H9 (cell line): Measurements from ENCODE around the gene ZFYVE27. TPM values are rescaled to one million over a fixed set of nuclear protein-coding genes. Genes with fewer than 3 reads are reported as not detected.

Experiments
- DNase-seq: peaks from one replicate; pipeline ENCODE4 v3.0.0-alpha.2; 2017
- H2AFZ ChIP-seq: one replicate; pipeline ENCODE4 v1.6.1; 2013; ENCODE audit warnings: mild to moderate bottlenecking, low read length, control low read depth, moderate library complexity
- H2AK5ac ChIP-seq: 2 replicates; pipeline ENCODE4 v1.6.1; 2013; ENCODE audit warnings: low read length, control low read depth, mixed read lengths; ENCODE audit not compliant: insufficient read length
- H2BK120ac ChIP-seq: one replicate; pipeline ENCODE4 v1.6.1; 2013; ENCODE audit warnings: low read depth, mild to moderate bottlenecking, low read length, control low read depth, inconsistent platforms; ENCODE audit not compliant: poor library complexity, severe bottlenecking
- H2BK12ac ChIP-seq: 2 replicates; pipeline ENCODE4 v1.6.1; 2013; ENCODE audit warnings: low read length, control low read depth, mixed read lengths, low read depth; ENCODE audit not compliant: insufficient read length
- H2BK15ac ChIP-seq: 2 replicates; pipeline ENCODE4 v1.6.1; 2013; ENCODE audit warnings: low read depth, low read length, control low read depth
- H2BK20ac ChIP-seq: one replicate; pipeline ENCODE4 v1.6.1; 2013; ENCODE audit warnings: low read depth, mild to moderate bottlenecking, low read length, control low read depth, inconsistent platforms; ENCODE audit not compliant: poor library complexity, severe bottlenecking
- H2BK5ac ChIP-seq: 2 replicates; pipeline ENCODE4 v1.6.1; 2013; ENCODE audit warnings: low read length, control low read depth, mixed read lengths; ENCODE audit not compliant: insufficient read length
- H3K14ac ChIP-seq: 2 replicates; pipeline ENCODE4 v1.6.1; 2013; ENCODE audit warnings: low read length, control low read depth; ENCODE audit not compliant: insufficient read depth
- H3K18ac ChIP-seq: 2 replicates; pipeline ENCODE4 v1.6.1; 2013; ENCODE audit warnings: low read depth, mild to moderate bottlenecking, mixed read lengths, low read length, control low read depth; ENCODE audit not compliant: insufficient read length
- H3K23ac ChIP-seq: 2 replicates; pipeline ENCODE4 v1.6.1; 2013; ENCODE audit warnings: low read length, control low read depth, mixed read lengths, low read depth; ENCODE audit not compliant: insufficient read length
- H3K23me2 ChIP-seq: 2 replicates; pipeline ENCODE4 v1.6.1; 2013; ENCODE audit warnings: low read depth, mild to moderate bottlenecking, mixed read lengths, low read length, control low read depth; ENCODE audit not compliant: insufficient read length, poor library complexity, severe bottlenecking
- H3K27ac ChIP-seq: 2 replicates; pipeline ENCODE4 v1.5.1; 2013; ENCODE audit warnings: low read length, control low read depth, mixed read lengths, low read depth; ENCODE audit not compliant: insufficient read length
- H3K27me3 ChIP-seq: 2 replicates; pipeline ENCODE4 v1.6.1; 2013; ENCODE audit warnings: low read length, control low read depth, inconsistent platforms; ENCODE audit not compliant: insufficient read depth
- H3K4ac ChIP-seq: 2 replicates; pipeline ENCODE4 v1.6.1; 2013; ENCODE audit warnings: low read depth, mild to moderate bottlenecking, control low read depth, inconsistent platforms, low read length, moderate library complexity
- H3K4me1 ChIP-seq: 2 replicates; pipeline ENCODE4 v1.6.1; 2013; ENCODE audit warnings: low read length, control low read depth, inconsistent platforms; ENCODE audit not compliant: insufficient read depth
- H3K4me2 ChIP-seq: 2 replicates; pipeline ENCODE4 v1.6.1; 2013; ENCODE audit warnings: low read length, control low read depth, mixed read lengths; ENCODE audit not compliant: insufficient read length, insufficient read depth
- H3K56ac ChIP-seq: 2 replicates; pipeline ENCODE4 v1.6.1; 2013; ENCODE audit warnings: low read depth, mild to moderate bottlenecking, mixed read lengths, low read length, control low read depth; ENCODE audit not compliant: insufficient read length
- H3K79me1 ChIP-seq: 2 replicates; pipeline ENCODE4 v1.6.1; 2013; ENCODE audit warnings: low read depth, mild to moderate bottlenecking, moderate library complexity, low read length, control low read depth, inconsistent platforms; ENCODE audit not compliant: insufficient read depth, poor library complexity, severe bottlenecking
- H3K79me2 ChIP-seq: 2 replicates; pipeline ENCODE4 v1.6.1; 2013; ENCODE audit warnings: low read length, control low read depth, inconsistent platforms; ENCODE audit not compliant: insufficient read depth
- H3K9ac ChIP-seq: 2 replicates; pipeline ENCODE4 v1.6.1; 2013; ENCODE audit warnings: low read length, control low read depth, mixed read lengths; ENCODE audit not compliant: insufficient read length; ENCODE audit errors: extremely low read depth
- H3K9me3 ChIP-seq: one replicate; pipeline ENCODE4 v1.6.1; 2013; ENCODE audit warnings: low read depth, low read length, inconsistent platforms; ENCODE audit not compliant: control insufficient read depth
- H3T11ph ChIP-seq: one replicate; pipeline ENCODE4 v1.6.1; 2013; ENCODE audit warnings: mild to moderate bottlenecking, low read length, control low read depth, inconsistent platforms
- H4K20me1 ChIP-seq: one replicate; pipeline ENCODE4 v1.6.1; 2013; ENCODE audit not compliant: control insufficient read depth, insufficient read length, insufficient read depth
- H4K5ac ChIP-seq: 2 replicates; pipeline ENCODE4 v1.6.1; 2013; ENCODE audit warnings: low read depth, mild to moderate bottlenecking, mixed read lengths, low read length, control low read depth; ENCODE audit not compliant: insufficient read length
- H4K8ac ChIP-seq: replicated peaks from 2 replicates; pipeline ENCODE4 v1.6.1; 2013; ENCODE audit warnings: low read length, control low read depth, mixed read lengths, low read depth; ENCODE audit not compliant: insufficient read length
- H4K91ac ChIP-seq: 2 replicates; pipeline ENCODE4 v1.6.1; 2013; ENCODE audit warnings: low read depth, mild to moderate bottlenecking, moderate library complexity, mixed read lengths, low read length, control low read depth; ENCODE audit not compliant: insufficient read length
- H3K27ac Mint-ChIP-seq, 3 experiments: 2 replicates in 2 of 3; 3 replicates in 1 of 3; pipeline ENCODE4 v1.8.0; 2020 to 2021; ENCODE audit warnings: mixed read lengths in 3 of 3, mild to moderate bottlenecking in 1 of 3, moderate library complexity in 1 of 3
- H3K27me3 Mint-ChIP-seq: 2 replicates; pipeline ENCODE4 v1.8.0; 2021; ENCODE audit warnings: low read depth, mild to moderate bottlenecking, moderate library complexity, mixed read lengths
- H3K36me3 Mint-ChIP-seq, 3 experiments: 2 replicates in 2 of 3; 3 replicates in 1 of 3; pipeline ENCODE4 v1.8.0; 2020 to 2021; ENCODE audit warnings: low read depth in 3 of 3, mixed read lengths in 3 of 3; ENCODE audit not compliant: insufficient read depth in 1 of 3
- H3K4me1 Mint-ChIP-seq, 2 experiments: 2 replicates each; pipeline ENCODE4 v1.8.0; 2020; ENCODE audit warnings: mixed read lengths in 2 of 2
- H3K4me3 Mint-ChIP-seq, 2 experiments: 2 replicates in 1 of 2; 3 replicates in 1 of 2; pipeline ENCODE4 v1.8.0; 2020 to 2021; ENCODE audit warnings: mild to moderate bottlenecking in 2 of 2, mixed read lengths in 2 of 2, moderate library complexity in 1 of 2
- H3K9me3 Mint-ChIP-seq, 2 experiments: 2 replicates in 1 of 2; 3 replicates in 1 of 2; pipeline ENCODE4 v1.8.0; 2020; ENCODE audit warnings: mild to moderate bottlenecking in 2 of 2, mixed read lengths in 2 of 2, moderate library complexity in 1 of 2
- CTCF ChIP-seq: fragments of 200-600 bp; sonication (generic); conservative IDR thresholded peaks from 3 replicates; pipeline ENCODE4 v1.8.0; 2021; ENCODE audit warnings: antibody characterized with exemption, mild to moderate bottlenecking
- WGBS: extraction: QIAGEN DNeasy Blood & Tissue Kit; methylation state at CpG from one replicate; pipeline ENCODE4 v1.1.7; 2013; ENCODE audit warnings: missing lambda C conversion rate, low lambda C conversion rate, mixed read lengths; ENCODE audit not compliant: insufficient read length; ENCODE audit errors: extremely low coverage; 5-methylcytosine and 5-hydroxymethylcytosine counted together
- total RNA-seq: library from RNA; stranded (reverse); gene quantifications from 2 replicates; pipeline ENCODE4 v1.2.1, GENCODE V29; 2021

Gene ZFYVE27
- total RNA-seq, 1 experiment from 2014 or later, result 33.2 TPM

GRCh38 chr10:97771055-97771891 is 34.3 kb downstream of the ZFYVE27 start:
- H3K4me1 ChIP-seq, result no peaks in the 10 kb centered on the region
- H4K5ac ChIP-seq, result no peak overlapping the region
- no peak overlapping the region for H2AFZ ChIP-seq
- H2AK5ac ChIP-seq, result no peak overlapping the region
- Mint-ChIP-seq H3K9me3 (peaks cover 0 to 2% of the 10 kb centered on the region in 2 experiments; a peak in 1 of 5 replicates), H3K27ac (no peak overlapping the region), H3K4me3 (peak overlapping the region; percentile 68 to 85), H3K4me1 (peaks cover 10 to 32% of the 10 kb centered on the region in 2 experiments), H3K27me3 (peaks cover 72% of the 10 kb centered on the region), H3K36me3 (no peaks in the 10 kb centered on the region; a peak in 1 of 7 replicates)
- no peak overlapping the region for H2BK12ac ChIP-seq
- H4K20me1 ChIP-seq, result peaks cover 2% of the 10 kb centered on the region
- no peaks in the 10 kb centered on the region for H3K79me1 ChIP-seq
- no peak for TF ChIP-seq CTCF
- no peaks in the 10 kb centered on the region for H3K79me2 ChIP-seq
- peak; percentile 67 for DNase-seq
- H3K9me3 ChIP-seq, result no peaks in the 10 kb centered on the region
- no peak overlapping the region for H2BK120ac ChIP-seq
- H2BK15ac ChIP-seq, result no peak overlapping the region
- H4K91ac ChIP-seq, result no peak overlapping the region
- H3K9ac ChIP-seq, result no peak overlapping the region
- no peak overlapping the region for H4K8ac ChIP-seq
- no peak overlapping the region for H2BK20ac ChIP-seq
- no peak overlapping the region for H3K4ac ChIP-seq
- WGBS, result no CpG with 5 or more reads among the region's 90 CpGs
- peaks cover 9% of the 10 kb centered on the region for H3K23me2 ChIP-seq
- H3K56ac ChIP-seq, result no peak overlapping the region
- no peak overlapping the region for H3T11ph ChIP-seq
- H3K27ac ChIP-seq, result no peak overlapping the region
- H3K14ac ChIP-seq, result peak overlapping the region; percentile 54; the same call in 1 of the 2 replicates
- no peak overlapping the region for H3K23ac ChIP-seq
- H3K27me3 ChIP-seq, result peaks cover 19% of the 10 kb centered on the region; the same call in 1 of the 2 replicates
- peak overlapping the region; percentile 68 for H3K4me2 ChIP-seq
- H3K18ac ChIP-seq, result no peak overlapping the region
- no peak overlapping the region for H2BK5ac ChIP-seq
